Measurements from ENCODE around the gene RBMS3. TPM values are rescaled to one million over a fixed set of nuclear protein-coding genes. Genes with fewer than 3 reads are reported as not detected.

RBMS3 gene
- total RNA-seq, 2 experiments from 2014 or later, result 0.25 to 0.27 TPM

DNA sequence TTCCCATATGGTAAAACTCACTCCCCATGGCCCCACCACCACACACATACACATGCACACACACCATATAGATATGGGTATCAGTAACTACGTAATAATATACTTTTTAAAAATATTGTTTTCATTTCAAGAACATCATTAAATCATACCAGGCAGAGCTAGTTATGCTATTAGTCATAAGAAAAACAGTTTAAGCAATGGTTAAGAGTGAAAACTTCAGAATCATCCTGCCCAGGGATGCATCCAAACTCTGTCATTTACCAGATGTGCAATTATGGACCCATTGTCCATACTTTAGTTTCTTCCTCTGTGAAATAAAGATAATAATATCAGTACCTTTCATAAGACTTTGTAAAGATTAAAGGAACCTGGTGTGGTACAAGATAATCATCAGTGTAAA lies 608.3 kb downstream of the RBMS3 start:
- Mint-ChIP-seq H3K4me3 (no peak overlapping the region), H3K9me3 (no peaks in the 10 kb centered on the region), H3K27ac (no peak overlapping the region), H3K4me1 (no peaks in the 10 kb centered on the region), H3K36me3 (ENCODE audit: low read depth) (no peaks in the 10 kb centered on the region), H3K27me3 (no peaks in the 10 kb centered on the region)
- DNase-seq, result no peak
- CTCF ChIA-PET, result no interaction called here
- POLR2A ChIA-PET, result no interaction called here

GRCh38 chr3:29890801-29891200 lies 609.9 kb downstream of the RBMS3 start:
- ChIA-PET CTCF (no interaction called here), POLR2A (no interaction called here)
- Mint-ChIP-seq H3K9me3 (no peaks in the 10 kb centered on the region), H3K27me3 (no peaks in the 10 kb centered on the region), H3K4me1 (no peaks in the 10 kb centered on the region), H3K4me3 (no peak overlapping the region), H3K27ac (no peak overlapping the region), H3K36me3 (ENCODE audit: low read depth) (no peaks in the 10 kb centered on the region)
- DNase-seq, result no peak

DNA sequence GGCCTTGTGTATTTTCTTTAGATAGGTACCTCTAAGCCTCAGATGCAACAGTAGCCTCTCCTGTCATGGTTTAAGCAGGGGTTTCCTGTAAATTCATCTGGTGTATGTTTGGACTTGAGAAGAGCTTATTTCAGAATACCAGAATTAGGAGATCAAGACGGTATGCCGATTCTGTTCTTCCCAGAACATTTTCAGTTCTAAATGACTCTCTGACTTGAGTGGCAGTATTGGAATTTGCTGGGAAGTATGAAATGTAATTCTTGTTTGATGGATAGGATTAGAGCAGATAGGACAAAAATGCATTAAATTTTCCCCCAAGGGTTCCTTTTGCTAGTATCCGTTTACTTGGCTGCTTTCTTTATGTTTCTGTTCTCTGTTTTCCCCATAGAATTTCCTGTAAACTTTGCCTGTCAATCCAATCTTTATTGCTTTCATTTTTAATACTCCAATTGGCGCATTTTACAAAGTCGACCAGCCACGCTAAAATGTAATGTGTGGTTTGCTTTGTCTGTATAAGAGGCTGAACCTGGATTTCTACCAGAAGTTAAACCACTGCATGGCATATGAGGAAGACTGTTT lies 612.2 kb downstream of the RBMS3 start:
- ChIA-PET CTCF (no interaction called here), POLR2A (no interaction called here)
- H3K36me3 Mint-ChIP-seq (ENCODE audit: low read depth), result no peaks in the 10 kb centered on the region
- H3K4me1 Mint-ChIP-seq, result no peaks in the 10 kb centered on the region
- DNase-seq, result no peak
- no peaks in the 10 kb centered on the region for H3K27me3 Mint-ChIP-seq
- H3K27ac Mint-ChIP-seq, result no peak overlapping the region
- H3K4me3 Mint-ChIP-seq, result no peak overlapping the region
- no peaks in the 10 kb centered on the region for H3K9me3 Mint-ChIP-seq

GRCh38 chr3:29896856-29897255 lies 616.0 kb downstream of the RBMS3 start:
- no peaks in the 10 kb centered on the region for H3K4me1 Mint-ChIP-seq
- no peak overlapping the region for H3K4me3 Mint-ChIP-seq
- H3K27me3 Mint-ChIP-seq, result no peaks in the 10 kb centered on the region
- no peak for DNase-seq
- H3K27ac Mint-ChIP-seq, result no peak overlapping the region
- H3K9me3 Mint-ChIP-seq, result no peaks in the 10 kb centered on the region
- H3K36me3 Mint-ChIP-seq (ENCODE audit: low read depth), result no peaks in the 10 kb centered on the region
- POLR2A ChIA-PET, result no interaction called here
- CTCF ChIA-PET, result no interaction called here

GRCh38 chr3:29898171-29898965 lies 617.5 kb downstream of the RBMS3 start:
- POLR2A ChIA-PET, result no interaction called here
- H3K36me3 Mint-ChIP-seq (ENCODE audit: low read depth), result no peaks in the 10 kb centered on the region

GRCh38 chr3:29899021-29899420 lies 618.1 kb downstream of the RBMS3 start:
- H3K4me1 Mint-ChIP-seq, result no peaks in the 10 kb centered on the region
- no peaks in the 10 kb centered on the region for H3K27me3 Mint-ChIP-seq
- DNase-seq, result no peak
- POLR2A ChIA-PET, result no interaction called here
- H3K9me3 Mint-ChIP-seq, result no peaks in the 10 kb centered on the region
- H3K36me3 Mint-ChIP-seq (ENCODE audit: low read depth), result no peaks in the 10 kb centered on the region
- CTCF ChIA-PET, result no interaction called here
- H3K27ac Mint-ChIP-seq, result no peak overlapping the region
- no peak overlapping the region for H3K4me3 Mint-ChIP-seq

More at GRCh38 chr3:29898171-29898965, 617.5 kb downstream of the RBMS3 start:
- no peak overlapping the region for H3K4me3 Mint-ChIP-seq
- CTCF ChIA-PET, result no interaction called here
- H3K27me3 Mint-ChIP-seq, result no peaks in the 10 kb centered on the region
- no peak for DNase-seq
- H3K4me1 Mint-ChIP-seq, result no peaks in the 10 kb centered on the region
- no peak overlapping the region for H3K27ac Mint-ChIP-seq
- H3K9me3 Mint-ChIP-seq, result no peaks in the 10 kb centered on the region

DNA sequence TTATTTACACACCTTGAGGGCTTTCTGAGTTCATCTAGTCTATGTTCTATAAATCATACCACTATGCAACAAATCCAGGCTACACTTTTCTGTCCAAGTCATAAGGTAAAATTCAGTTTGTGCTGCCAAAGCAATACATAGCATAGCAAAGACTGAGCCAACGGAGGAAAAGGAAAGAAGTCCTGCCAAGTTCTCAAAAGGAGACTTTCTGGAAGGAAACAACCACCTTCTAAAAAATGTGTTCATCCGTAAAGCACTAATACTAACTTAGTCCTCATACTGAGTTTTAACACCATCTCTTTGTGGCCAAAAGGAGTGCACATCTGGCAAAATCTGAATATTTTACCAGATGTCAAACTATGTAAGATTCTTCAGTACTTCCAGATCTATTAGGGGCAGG lies 620.2 kb downstream of the RBMS3 start:
- Mint-ChIP-seq H3K27me3 (no peaks in the 10 kb centered on the region), H3K4me1 (no peaks in the 10 kb centered on the region), H3K4me3 (no peak overlapping the region), H3K27ac (no peak overlapping the region), H3K36me3 (ENCODE audit: low read depth) (no peaks in the 10 kb centered on the region), H3K9me3 (no peaks in the 10 kb centered on the region)
- no peak for DNase-seq
- POLR2A ChIA-PET, result no interaction called here
- CTCF ChIA-PET, result no interaction called here

DNA sequence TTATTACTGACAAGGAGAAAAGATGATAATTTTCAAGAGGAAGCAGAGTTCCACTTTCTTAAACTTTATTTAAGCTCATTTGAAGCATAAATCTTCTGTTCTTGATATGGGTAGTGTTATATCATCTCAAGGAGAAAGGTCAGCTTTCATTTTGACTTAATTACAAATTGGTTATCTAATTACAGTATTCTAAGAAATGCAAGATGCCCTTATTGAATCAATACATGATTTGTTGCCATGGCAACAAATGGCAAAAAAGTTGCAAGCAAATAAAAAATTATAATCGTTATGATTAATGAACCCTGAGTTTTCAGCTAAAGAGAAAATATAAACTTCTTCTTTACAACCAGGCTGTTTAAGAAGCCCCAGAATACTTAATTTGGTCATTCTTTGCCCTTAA lies 622.7 kb downstream of the RBMS3 start:
- ChIA-PET CTCF (interaction anchor here (0.8 kb wide), 1 partner anchor 10 kb away, joined by 3 read pairs; no protein-coding TSS in a partner anchor), POLR2A (no interaction called here)
- Mint-ChIP-seq H3K36me3 (ENCODE audit: low read depth) (no peaks in the 10 kb centered on the region), H3K27me3 (no peaks in the 10 kb centered on the region), H3K9me3 (no peaks in the 10 kb centered on the region), H3K4me1 (no peaks in the 10 kb centered on the region), H3K4me3 (no peak overlapping the region), H3K27ac (no peak overlapping the region)
- no peak for DNase-seq

- no peak for DNase-seq
- H3K27ac Mint-ChIP-seq, result no peak overlapping the region
- H3K4me1 Mint-ChIP-seq, result no peaks in the 10 kb centered on the region
- POLR2A ChIA-PET, result no interaction called here
- H3K27me3 Mint-ChIP-seq, result peaks cover 2% of the 10 kb centered on the region
- CTCF ChIA-PET, result no interaction called here
- H3K4me3 Mint-ChIP-seq, result no peak overlapping the region
- H3K36me3 Mint-ChIP-seq (ENCODE audit: low read depth), result no peaks in the 10 kb centered on the region
- H3K9me3 Mint-ChIP-seq, result no peaks in the 10 kb centered on the region
Measured at GRCh38 chr3:29906906-29907305, 626.0 kb downstream of the RBMS3 start.

DNA sequence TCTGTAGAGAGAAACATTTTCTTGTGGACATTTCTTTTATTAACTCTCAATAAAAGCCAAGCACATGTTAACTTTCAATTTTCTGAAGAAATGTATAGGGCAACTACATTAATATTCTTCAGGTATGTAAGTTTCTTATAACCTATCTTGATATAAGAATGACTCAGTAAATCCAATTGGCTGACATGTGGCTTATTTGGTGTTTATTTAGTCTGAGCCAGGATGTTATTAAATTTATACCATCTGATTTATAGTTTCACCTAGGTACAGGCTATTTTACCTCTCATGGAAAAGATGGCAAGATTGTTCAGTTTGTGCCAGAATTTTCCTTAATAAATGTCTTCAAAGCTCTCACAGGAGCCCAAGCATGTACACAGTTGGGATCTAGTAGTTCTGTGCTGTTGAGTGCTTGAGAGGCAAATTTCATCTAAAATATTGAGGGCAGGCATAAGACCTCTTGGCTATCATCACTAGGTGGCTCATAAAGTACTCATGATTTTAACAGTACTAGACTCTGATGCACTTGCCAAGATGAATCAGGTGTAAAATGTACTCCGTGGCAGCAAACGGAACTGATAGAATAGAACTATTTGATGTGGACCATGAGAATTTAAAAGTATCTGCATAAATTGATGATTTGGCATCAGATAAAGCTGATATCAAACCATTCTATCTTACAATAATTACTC lies 631.9 kb downstream of the RBMS3 start:
- CTCF ChIA-PET, result no interaction called here
- DNase-seq, result no peak
- Mint-ChIP-seq H3K4me1 (no peaks in the 10 kb centered on the region), H3K4me3 (no peak overlapping the region), H3K9me3 (no peaks in the 10 kb centered on the region), H3K36me3 (ENCODE audit: low read depth) (no peaks in the 10 kb centered on the region), H3K27ac (no peak overlapping the region), H3K27me3 (peaks cover 2% of the 10 kb centered on the region)
- POLR2A ChIA-PET, result no interaction called here

- H3K27ac Mint-ChIP-seq, result no peak overlapping the region
- CTCF ChIA-PET, result no interaction called here
Measured at GRCh38 chr3:29914861-29915524, 634.1 kb downstream of the RBMS3 start.

DNA sequence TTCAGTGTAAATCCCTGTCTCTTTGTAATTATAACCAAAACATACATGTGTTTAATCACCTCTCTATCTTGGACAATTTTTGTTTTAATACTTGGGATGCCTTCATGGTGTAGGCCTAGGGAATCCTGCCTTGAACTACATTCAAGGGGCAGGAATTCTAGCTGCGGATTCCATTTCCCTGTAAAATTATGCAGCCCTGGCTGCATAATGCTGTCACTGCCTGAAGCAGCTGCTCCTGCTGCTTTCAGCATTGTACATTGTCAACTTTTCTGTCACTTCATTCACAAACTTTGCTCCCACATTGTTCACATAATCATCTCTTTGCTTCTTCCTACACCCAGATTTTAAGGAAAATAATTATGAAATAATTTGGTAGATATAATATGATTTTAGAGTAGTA lies 638.7 kb downstream of the RBMS3 start:
- Mint-ChIP-seq H3K27ac (no peak overlapping the region), H3K4me3 (no peak overlapping the region), H3K36me3 (ENCODE audit: low read depth) (no peaks in the 10 kb centered on the region), H3K27me3 (no peaks in the 10 kb centered on the region), H3K4me1 (no peaks in the 10 kb centered on the region), H3K9me3 (no peaks in the 10 kb centered on the region)
- CTCF ChIA-PET, result no interaction called here
- POLR2A ChIA-PET, result no interaction called here
- no peak for DNase-seq

More at GRCh38 chr3:29914861-29915524, 634.1 kb downstream of the RBMS3 start:
- peaks cover 2% of the 10 kb centered on the region for H3K27me3 Mint-ChIP-seq
- no peaks in the 10 kb centered on the region for H3K36me3 Mint-ChIP-seq (ENCODE audit: low read depth)
- DNase-seq, result no peak
- no peaks in the 10 kb centered on the region for H3K4me1 Mint-ChIP-seq
- H3K4me3 Mint-ChIP-seq, result no peak overlapping the region
- POLR2A ChIA-PET, result no interaction called here
- no peaks in the 10 kb centered on the region for H3K9me3 Mint-ChIP-seq

DNA sequence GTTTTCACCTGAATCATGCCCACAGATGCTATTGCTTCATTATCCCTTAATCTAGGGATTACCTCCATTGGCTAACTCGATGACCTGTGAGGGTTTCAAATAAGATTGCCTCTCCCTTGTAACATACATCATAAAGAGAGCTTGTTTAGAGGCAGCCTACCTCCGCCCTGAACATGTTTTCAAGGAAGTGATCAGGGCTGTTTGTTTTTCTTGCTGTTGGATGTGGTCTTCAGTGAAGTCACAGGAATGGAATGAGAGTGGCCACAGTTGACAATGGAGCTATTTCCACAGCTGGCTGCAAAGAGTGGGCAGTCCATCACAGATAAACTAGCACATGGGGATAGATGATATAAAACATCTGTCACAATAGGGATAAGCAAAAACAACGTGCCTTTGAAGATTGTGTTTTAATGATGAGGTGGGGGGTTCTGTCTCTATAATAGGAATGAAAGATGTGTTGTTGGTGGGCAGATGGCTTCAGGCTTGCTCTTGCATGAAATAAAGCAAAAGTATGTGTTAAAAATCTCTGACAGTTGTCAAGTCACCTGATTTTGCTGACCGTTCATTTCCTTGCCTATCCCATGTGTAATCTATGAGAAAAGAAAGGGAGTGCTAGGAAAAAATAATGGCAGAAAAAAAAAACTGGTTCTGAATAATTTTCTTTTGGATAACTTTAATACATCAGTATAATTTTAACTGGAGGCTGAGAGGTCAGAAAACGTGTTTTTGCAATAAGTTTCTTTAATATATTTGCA lies 642.3 kb downstream of the RBMS3 start:
- H3K36me3 Mint-ChIP-seq (ENCODE audit: low read depth), result no peaks in the 10 kb centered on the region
- no peaks in the 10 kb centered on the region for H3K27me3 Mint-ChIP-seq
- DNase-seq, result no peak
- no peak overlapping the region for H3K27ac Mint-ChIP-seq
- H3K9me3 Mint-ChIP-seq, result no peaks in the 10 kb centered on the region
- H3K4me3 Mint-ChIP-seq, result no peak overlapping the region
- ChIA-PET CTCF (no interaction called here), POLR2A (no interaction called here)
- no peaks in the 10 kb centered on the region for H3K4me1 Mint-ChIP-seq
